ENCODE results near the gene BRPF1. TPM values are rescaled to one million over a fixed set of nuclear protein-coding genes. Genes with fewer than 3 reads are reported as not detected.

Gene BRPF1
- total RNA-seq, 1 experiment from 2014 or later, result 23.8 TPM

DNA sequence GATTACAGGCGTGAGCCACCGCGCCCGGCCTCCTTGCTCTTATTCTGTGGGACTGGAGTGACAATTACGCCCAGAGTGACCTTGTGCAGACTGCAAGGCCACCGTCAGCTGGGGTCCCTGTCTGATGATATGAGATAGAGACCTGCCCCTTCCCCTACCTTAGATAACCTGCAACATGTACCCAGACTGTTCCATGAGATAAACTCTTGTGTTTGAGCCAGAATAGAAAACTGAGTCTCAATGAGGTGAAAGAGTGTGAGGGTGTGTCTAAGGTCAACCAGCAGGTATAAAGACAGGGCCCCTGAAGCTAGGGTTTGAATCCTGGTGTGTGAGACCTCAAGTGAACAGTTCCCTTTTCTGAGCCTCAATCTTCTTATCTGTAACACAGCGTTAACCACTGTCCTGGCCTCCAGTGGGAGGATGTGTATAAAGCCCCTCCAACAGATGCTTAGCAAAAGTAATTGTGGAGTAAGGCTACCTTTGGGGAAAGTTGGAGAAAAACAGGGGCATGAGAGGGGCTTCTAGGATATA lies 54.7 kb downstream of the BRPF1 start:
- no peak for DNase-seq (ENCODE audit: low spot score)

DNA sequence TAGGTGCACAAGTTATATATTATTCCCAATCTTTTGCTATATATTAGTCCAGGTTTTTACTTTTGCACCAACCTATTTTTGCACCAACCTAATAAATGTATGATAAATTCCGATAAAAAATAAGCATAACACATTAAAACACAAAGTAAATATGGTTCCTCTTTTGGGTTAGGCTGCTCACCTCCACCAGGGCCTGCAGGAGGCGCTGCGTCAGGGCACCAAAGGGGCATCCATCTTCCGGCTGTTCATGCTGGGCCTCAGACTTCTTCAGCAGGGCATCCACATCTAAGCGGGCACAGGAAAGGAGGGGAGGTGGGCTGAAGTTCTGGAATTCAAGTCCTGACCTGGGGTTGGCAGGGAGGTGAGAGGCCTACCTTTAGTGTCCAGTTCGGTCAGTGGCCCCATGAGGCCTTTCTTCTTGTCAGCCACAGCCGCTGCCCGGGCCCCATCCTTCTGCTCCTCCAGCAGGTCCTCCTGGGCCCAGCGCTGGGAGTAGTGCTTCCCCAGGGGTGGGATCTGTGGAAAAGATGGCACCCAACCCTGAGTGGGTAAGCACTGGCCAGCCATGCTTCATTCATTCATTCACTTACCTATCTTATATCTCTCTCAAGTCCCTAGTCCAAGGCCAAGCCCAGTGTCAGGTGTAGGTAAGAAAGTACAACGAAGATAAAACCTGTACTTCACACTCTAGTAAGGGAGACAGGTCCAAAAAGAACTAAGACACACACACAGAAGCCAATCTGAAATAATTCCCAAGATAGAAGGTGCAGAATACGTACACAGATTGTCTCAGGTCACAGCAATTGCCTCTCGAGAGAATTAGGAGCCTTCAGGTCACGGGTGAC lies 55.5 kb downstream of the BRPF1 start:
- no peak for DNase-seq (ENCODE audit: low spot score)

DNA sequence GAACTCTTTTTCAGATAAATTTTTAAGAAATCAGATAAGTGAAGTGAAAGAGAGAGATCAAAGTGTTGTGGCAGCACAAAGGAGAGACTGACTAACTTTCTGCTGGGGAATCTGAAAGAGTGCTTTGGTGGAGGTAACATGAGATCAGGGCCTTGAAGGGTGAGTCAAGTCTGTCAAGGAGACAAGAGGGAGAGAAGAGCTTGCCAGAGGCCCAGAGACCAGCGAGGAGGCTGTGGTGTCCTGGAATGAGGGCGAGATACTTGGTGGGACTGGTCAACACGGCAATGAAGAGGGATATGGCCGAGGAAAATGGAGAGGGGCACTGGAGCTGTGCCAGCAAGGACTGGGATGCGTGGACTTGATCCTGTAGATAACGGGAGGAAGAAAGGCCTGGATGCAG lies 56.2 kb downstream of the BRPF1 start:
- no peak for DNase-seq (ENCODE audit: low spot score)

DNA sequence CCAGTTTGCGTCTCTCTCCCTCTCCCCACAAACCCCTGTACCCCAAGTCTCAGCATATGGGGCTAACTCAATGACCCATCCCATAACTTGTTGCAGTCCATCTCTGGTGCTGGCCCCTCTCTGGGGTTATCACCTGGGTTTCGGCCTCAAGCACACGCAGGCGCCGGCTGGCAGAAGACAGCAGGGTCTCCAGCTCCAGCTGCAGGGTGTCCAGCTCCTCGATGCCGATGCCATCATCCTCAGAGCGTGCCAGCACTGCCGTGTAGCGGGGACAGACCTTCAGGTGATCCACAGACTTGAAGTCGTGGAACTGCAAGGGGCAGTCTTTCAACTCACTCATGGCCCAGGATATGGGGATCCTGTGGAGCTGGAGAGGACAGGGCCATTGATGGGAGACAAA lies 59.6 kb downstream of the BRPF1 start:
- no peak for DNase-seq (ENCODE audit: low spot score)

DNA sequence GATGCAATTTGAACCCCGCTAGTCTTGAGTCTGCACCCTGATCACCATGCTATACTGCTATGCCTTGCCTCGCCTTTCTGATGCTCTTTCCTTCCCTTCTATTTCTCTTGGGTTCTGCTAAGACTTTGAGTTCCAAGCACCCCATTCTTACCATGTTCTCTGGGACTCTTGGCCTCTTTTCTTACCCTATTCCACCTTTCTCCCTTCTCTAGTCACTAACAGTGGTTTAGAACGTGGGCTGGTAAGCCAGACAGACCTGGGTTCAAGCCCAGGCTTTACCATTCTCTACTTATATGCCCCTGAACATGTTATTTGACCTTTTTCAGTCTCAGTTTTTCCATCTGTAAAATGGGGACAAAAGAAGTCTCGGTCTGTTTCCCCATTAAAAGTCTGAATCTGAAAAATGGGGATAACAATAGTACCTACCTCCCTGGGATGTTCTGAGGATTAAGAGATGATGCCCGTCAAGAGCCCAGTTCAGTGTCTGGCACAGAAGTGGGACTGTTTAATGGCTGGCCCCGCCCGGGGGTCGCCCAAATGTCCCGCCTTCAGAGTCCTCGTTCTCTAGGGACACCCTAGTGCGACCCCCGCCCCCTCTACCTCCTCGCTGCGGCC lies 60.4 kb downstream of the BRPF1 start:
- no peak for DNase-seq (ENCODE audit: low spot score)

DNA sequence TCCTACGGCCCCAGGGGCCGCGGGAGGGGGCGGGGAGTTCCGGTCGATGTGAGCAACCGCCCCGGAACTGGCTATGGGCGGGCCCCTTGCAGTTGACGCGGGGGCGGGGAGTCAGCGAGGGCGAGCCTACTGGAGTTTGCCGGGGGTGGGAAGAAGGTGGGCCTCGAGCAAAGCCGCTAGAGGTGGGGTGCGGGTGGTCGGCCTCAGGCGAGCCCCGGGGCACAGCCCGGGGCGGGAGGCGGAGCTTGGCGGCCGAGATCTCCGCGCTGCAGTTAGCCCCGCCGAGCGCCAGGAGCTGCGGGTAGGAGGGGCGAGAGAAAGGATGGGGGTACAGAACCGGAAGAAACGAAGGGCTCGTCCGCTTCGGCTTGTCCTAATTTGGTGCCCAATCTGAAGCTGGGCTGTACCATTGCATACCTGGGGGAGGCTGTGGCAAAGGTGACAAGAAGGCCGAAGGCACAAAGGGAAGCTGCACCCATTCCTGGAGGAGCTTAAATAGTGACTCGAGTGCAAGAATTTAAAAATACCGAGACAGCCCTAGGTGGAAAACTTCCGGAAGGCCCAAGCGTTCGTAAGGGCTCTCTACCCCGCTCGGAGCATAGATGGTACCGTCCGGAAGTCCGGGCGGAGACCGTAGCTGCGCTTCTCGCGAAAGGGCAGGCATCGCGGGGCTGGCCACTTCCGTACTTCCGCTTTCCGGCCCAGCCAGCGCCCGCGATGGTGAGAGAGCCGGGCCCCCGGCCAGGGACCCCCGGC lies 61.0 kb downstream of the BRPF1 start, which contains the start of the genes ARPC4 and TADA3:
TSS of gene ARPC4 (plus strand) at position 678 of the 756 bp plus-strand sequence. CDS start at position 718, 40 bp downstream.
TSS of gene TADA3 (minus strand) at position 69 of the 756 bp plus-strand sequence. CDS start 1,007 bp downstream, outside the sequence.
- peak; percentile 91 for DNase-seq (ENCODE audit: low spot score)

DNA sequence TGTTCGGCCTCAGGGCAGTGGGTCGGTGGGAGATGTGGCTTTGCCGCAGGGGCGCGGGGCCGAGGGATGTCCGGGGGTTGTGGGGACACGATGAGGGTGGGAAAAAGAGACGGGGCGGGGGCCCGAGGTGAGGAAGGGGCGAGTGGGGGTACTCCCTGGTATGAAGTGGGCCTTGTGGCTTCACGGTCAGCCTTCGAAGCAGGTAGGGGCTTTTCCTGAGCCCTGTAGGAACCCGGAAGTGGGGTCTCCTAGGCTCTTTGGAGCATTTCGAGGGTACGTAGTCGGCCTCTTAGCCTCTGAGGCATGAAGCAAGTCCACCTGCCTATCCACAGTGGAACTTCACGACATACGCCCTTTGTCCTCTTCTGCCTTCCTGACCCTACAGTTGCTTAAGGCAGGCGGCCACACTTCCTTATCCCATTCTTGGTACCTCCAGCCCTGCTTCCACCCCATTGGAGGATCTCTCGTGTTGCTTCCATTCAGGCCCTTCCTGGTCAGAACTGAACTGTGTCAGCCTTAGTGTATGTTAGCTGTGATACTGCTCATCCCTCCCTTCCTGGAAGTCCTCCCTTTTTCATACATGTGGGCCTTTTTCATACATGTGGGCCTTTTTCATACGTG lies 61.7 kb downstream of the BRPF1 start:
- peak; percentile 54 for DNase-seq (ENCODE audit: low spot score)

DNA sequence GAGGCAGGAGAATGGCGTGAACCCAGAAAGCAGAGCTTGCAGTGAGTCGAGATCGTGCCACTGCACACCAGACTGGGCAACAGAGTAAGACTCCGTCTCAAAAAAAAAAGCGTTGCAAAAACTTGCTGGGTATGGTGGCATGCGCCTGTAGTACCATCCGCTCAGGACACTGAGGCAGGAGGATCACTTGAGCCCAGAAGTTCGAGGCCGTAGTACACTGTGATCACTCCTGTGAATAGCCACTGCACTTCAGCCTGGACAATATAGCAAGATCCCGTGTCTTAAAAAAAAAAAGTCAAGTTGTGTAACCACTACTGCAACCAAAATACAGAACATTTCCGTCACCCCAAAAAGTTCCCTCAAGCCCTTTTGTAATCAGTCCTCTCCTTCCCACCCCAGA lies 62.9 kb downstream of the BRPF1 start:
- no peak for DNase-seq (ENCODE audit: low spot score)

DNA sequence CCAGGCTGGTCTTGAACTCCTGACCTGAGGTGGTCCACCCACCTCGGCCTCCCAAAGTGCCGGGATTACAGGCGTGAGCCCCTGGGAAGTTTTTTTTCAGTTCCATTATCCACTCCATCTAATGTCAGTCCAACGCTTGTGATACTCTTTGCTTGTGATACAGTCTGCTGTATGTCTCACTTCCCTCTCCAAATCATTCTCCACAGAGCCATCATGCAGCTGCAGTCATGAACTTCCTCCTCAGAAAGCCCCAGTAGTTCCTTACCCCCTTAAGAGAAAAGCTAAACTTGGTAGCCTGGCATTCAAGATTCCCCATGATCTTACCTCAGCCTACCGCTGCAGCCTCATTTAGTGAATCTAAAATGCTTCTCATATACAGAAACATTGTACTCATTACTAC lies 63.7 kb downstream of the BRPF1 start:
- DNase-seq (ENCODE audit: low spot score), result no peak

DNA sequence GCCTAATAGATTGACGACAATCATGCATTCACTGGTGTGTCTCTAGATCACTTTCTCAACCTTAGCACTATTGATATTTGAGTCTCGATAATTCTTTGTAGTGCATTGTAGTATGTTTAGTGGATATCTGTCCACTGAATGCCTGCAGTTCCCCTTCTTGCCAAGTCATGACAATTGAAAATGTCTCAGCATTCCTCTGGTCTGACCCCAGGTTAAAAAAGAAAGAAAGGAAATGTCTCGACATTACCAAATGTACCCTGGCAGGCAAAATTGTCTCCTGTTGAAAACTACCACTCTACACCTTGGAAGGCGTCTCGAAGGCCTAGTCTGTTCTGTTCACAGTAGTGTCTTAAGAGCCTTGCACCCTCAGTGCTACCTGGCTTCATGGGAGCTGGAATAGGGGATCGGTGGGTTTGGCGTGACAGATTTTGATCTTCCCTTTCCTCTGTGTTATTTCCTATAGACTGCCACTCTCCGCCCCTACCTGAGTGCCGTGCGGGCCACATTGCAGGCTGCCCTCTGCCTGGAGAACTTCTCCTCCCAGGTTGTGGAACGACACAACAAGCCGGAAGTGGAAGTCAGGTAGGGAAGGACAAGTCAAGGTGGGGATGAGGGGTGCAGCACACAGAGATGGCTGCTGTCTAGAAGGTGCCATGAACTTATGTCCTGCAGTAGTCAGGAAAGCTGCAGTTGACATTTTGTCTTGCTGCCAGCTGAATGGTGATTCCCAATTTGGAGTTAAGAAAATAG lies 65.8 kb downstream of the BRPF1 start:
- no peak for DNase-seq (ENCODE audit: low spot score)

Other genes with a start within 250 kb of the BRPF1 start
- gene LHFPL4, start 177.9 kb upstream of the BRPF1 start, total RNA-seq (2014; rRNA removed; shearing (Covaris generic)), result not detected in 2 replicates
- 25.5 and 27.4 TPM in 2 replicates for gene MTMR14, start 82.2 kb upstream of the BRPF1 start, total RNA-seq (2014; rRNA removed; shearing (Covaris generic))
- gene CPNE9, start 27.9 kb upstream of the BRPF1 start, total RNA-seq (2014; rRNA removed; shearing (Covaris generic)), result 0.36 TPM in 1 of 2 replicates, not detected in the other
- gene OGG1, start 18.2 kb downstream of the BRPF1 start, total RNA-seq (2014; rRNA removed; shearing (Covaris generic)), result 29.3 and 31.2 TPM in 2 replicates
- 0.81 and 3.2 TPM in 2 replicates for gene CAMK1, start 38.2 kb downstream of the BRPF1 start, total RNA-seq (2014; rRNA removed; shearing (Covaris generic))
- 65.0 and 68.7 TPM in 2 replicates for gene TADA3, start 60.7 kb downstream of the BRPF1 start, total RNA-seq (2014; rRNA removed; shearing (Covaris generic))
- 155 and 192 TPM in 2 replicates for gene ARPC4, start 61.3 kb downstream of the BRPF1 start, total RNA-seq (2014; rRNA removed; shearing (Covaris generic))
- gene TTLL3, start 78.5 kb downstream of the BRPF1 start, total RNA-seq (2014; rRNA removed; shearing (Covaris generic)), result 3.4 and 5.3 TPM in 2 replicates
- gene RPUSD3, start 112.3 kb downstream of the BRPF1 start, total RNA-seq (2014; rRNA removed; shearing (Covaris generic)), result 21.3 and 25.8 TPM in 2 replicates
- gene CIDEC, start 148.5 kb downstream of the BRPF1 start, total RNA-seq (2014; rRNA removed; shearing (Covaris generic)), result 0.61 and 1.5 TPM in 2 replicates
- gene JAGN1, start 158.9 kb downstream of the BRPF1 start, total RNA-seq (2014; rRNA removed; shearing (Covaris generic)), result 24.0 and 26.0 TPM in 2 replicates
- 13.4 and 17.0 TPM in 2 replicates for gene IL17RE, start 171.1 kb downstream of the BRPF1 start, total RNA-seq (2014; rRNA removed; shearing (Covaris generic))
- 18.6 and 23.4 TPM in 2 replicates for gene IL17RC, start 185.4 kb downstream of the BRPF1 start, total RNA-seq (2014; rRNA removed; shearing (Covaris generic))
- gene CRELD1, start 202.1 kb downstream of the BRPF1 start, total RNA-seq (2014; rRNA removed; shearing (Covaris generic)), result 10.4 and 12.9 TPM in 2 replicates
- gene PRRT3, start 220.7 kb downstream of the BRPF1 start, total RNA-seq (2014; rRNA removed; shearing (Covaris generic)), result 0.65 and 0.89 TPM in 2 replicates